NB4 (cell line): ENCODE measurements around the gene IWS1.

Source experiments
- CTCF ChIP-seq: IDR thresholded peaks from one replicate; pipeline ENCODE4 v1.5.1; 2012; ENCODE audit warnings: low read depth, low read length
- POLR2A ChIP-seq: IDR thresholded peaks from 2 replicates; pipeline ENCODE4 v1.6.1; 2011; ENCODE audit warnings: mild to moderate bottlenecking; ENCODE audit not compliant: insufficient read length; ENCODE audit errors: extremely low read depth

- TF ChIP-seq POLR2A = no peak
- no peak for TF ChIP-seq CTCF
Measured at GRCh38 chr2:127558911-127559310, 32.6 kb upstream of the IWS1 start.
